Fibroblast of mammary gland (primary cell): ENCODE results near the gene PRKAR2A.
"Not testable (repeated sequence)": the region's sequence is repeated elsewhere in the genome, so short reads cannot be mapped to it uniquely, and the experiment has no call there.

Experiments used
- DNase-seq: peaks from one replicate; pipeline ENCODE4 v3.0.0-alpha.2; 2010; ENCODE audit warnings: low read depth
- H3K4me3 ChIP-seq: 2 replicates; pipeline ENCODE4 v1.5.1; 2011; ENCODE audit warnings: low read depth, mild to moderate bottlenecking, low read length, moderate library complexity; ENCODE audit not compliant: control insufficient read depth
- CTCF ChIP-seq: conservative IDR thresholded peaks from 2 replicates; pipeline ENCODE4 v1.5.1; 2011; ENCODE audit warnings: low read depth, low read length, inconsistent platforms; ENCODE audit not compliant: control insufficient read depth, insufficient read depth

Gene PRKAR2A

GRCh38 chr3:48782046-48782445, 65.6 kb downstream of the PRKAR2A start:
- no peak for TF ChIP-seq CTCF
- H3K4me3 ChIP-seq, result no peak overlapping the region
- DNase-seq, result no peak

GRCh38 chr3:48778565-48778964, 69.1 kb downstream of the PRKAR2A start:
- H3K4me3 ChIP-seq, DNase-seq: not testable (repeated sequence)

- no peak overlapping the region for H3K4me3 ChIP-seq
- no peak for TF ChIP-seq CTCF
- no peak for DNase-seq
These were observed 70.8 kb downstream of the PRKAR2A start for GRCh38 chr3:48776854-48777253.

GRCh38 chr3:48770192-48770502, 77.5 kb downstream of the PRKAR2A start:
- TF ChIP-seq CTCF, result no peak
- H3K4me3 ChIP-seq, result no peak overlapping the region
- DNase-seq, result no peak

GRCh38 chr3:48765376-48765775, 82.3 kb downstream of the PRKAR2A start:
- peak; percentile 22 for DNase-seq
- no peak overlapping the region for H3K4me3 ChIP-seq
- TF ChIP-seq CTCF, result no peak

- TF ChIP-seq CTCF, result no peak
- no peak for DNase-seq
- H3K4me3 ChIP-seq, result no peak overlapping the region
These were observed 84.9 kb downstream of the PRKAR2A start for GRCh38 chr3:48762816-48763215.

GRCh38 chr3:48759991-48760540, 87.6 kb downstream of the PRKAR2A start:
- H3K4me3 ChIP-seq, DNase-seq: not testable (repeated sequence)

- H3K4me3 ChIP-seq, DNase-seq: not testable (repeated sequence)
These were observed 88.1 kb downstream of the PRKAR2A start for GRCh38 chr3:48759531-48759930.

GRCh38 chr3:48759071-48759470, 88.6 kb downstream of the PRKAR2A start:
- TF ChIP-seq CTCF, result no peak
- no peak for DNase-seq

More at GRCh38 chr3:48759071-48759470, 88.6 kb downstream of the PRKAR2A start:
- H3K4me3 ChIP-seq, result no peak overlapping the region
